Bronchial epithelial cell (primary cell): ENCODE results near the gene PHF19. TPM values are rescaled to one million over a fixed set of nuclear protein-coding genes. Genes with fewer than 3 reads are reported as not detected.

Source experiments
- DNase-seq: peaks from one replicate; pipeline ENCODE4 v3.0.0-alpha.2; 2010; ENCODE audit warnings: low read depth
- FAIRE-seq: peaks from 2 replicates; lab custom pipeline; 2011; peaks lifted over from hg19 to GRCh38; lab: Jason Lieb, UNC
- H3K27me3 ChIP-seq: 2 replicates; pipeline ENCODE4 v1.5.1; 2011; ENCODE audit warnings: low read length; ENCODE audit not compliant: control insufficient read depth, insufficient read depth
- H3K36me3 ChIP-seq: 2 replicates; pipeline ENCODE4 v1.5.1; 2011; ENCODE audit warnings: low read length; ENCODE audit not compliant: control insufficient read depth, insufficient read depth
- H3K4me3 ChIP-seq: 2 replicates; pipeline ENCODE4 v1.5.1; 2011; ENCODE audit warnings: mild to moderate bottlenecking, low read depth, low read length, control low read depth
- CTCF ChIP-seq: IDR thresholded peaks from 2 replicates; pipeline ENCODE4 v1.5.1; 2011; ENCODE audit warnings: mild to moderate bottlenecking, moderate library complexity, low read length, control low read depth, inconsistent platforms; ENCODE audit not compliant: insufficient read depth, severe bottlenecking
- total RNA-seq: library from RNA; depleted of rRNA; stranded (reverse); fragments of >200 nt; gene quantifications from 2 replicates; pipeline ENCODE4 v1.2.1, GENCODE V29; 2014

PHF19 gene
- total RNA-seq, 1 donor from 2014 or later = 7.6 TPM

- Histone ChIP-seq H3K36me3 (no peaks in the 10 kb centered on the region), H3K4me3 (no peak overlapping the region), H3K27me3 (no peaks in the 10 kb centered on the region)
- no peak for FAIRE-seq
- no peak for DNase-seq
- TF ChIP-seq CTCF = no peak
Observed at GRCh38 chr9:120885958-120886357, 9.0 kb upstream of the PHF19 start.

DNA sequence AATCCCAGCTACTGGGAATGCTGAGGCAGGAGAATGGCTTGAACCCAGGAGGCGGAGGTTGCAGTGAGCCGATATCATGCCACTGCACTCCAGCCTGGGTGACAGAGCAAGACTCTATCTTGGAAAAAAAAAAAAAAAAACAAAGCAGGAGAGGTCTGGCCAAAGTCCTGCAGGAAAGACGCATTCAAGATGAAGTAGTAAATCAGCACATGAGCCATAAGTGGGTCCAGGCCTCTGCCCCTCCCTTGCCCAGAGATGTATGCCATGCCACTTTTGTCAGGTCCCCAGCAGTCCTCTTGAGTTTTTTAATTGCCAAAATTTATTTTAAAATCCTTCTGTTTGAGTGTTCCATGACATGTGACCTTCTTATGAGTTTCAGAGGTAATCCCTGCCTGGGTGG, 8.5 kb upstream of the PHF19 start:
- Histone ChIP-seq H3K27me3 (no peaks in the 10 kb centered on the region), H3K4me3 (no peak overlapping the region), H3K36me3 (no peaks in the 10 kb centered on the region)
- no peak for FAIRE-seq
- no peak for DNase-seq
- TF ChIP-seq CTCF = no peak

GRCh38 chr9:120883608-120883996, 6.6 kb upstream of the PHF19 start:
- TF ChIP-seq CTCF = no peak
- FAIRE-seq (no peak), DNase-seq (no peak)
- no peaks in the 10 kb centered on the region for H3K27me3 ChIP-seq
- H3K36me3 ChIP-seq = no peaks in the 10 kb centered on the region
- H3K4me3 ChIP-seq = no peak overlapping the region

GRCh38 chr9:120882935-120883607, 6.1 kb upstream of the PHF19 start:
- no peaks in the 10 kb centered on the region for H3K27me3 ChIP-seq
- DNase-seq (no peak), FAIRE-seq (no peak)
- TF ChIP-seq CTCF = no peak
- H3K4me3 ChIP-seq = no peak overlapping the region
- H3K36me3 ChIP-seq = no peaks in the 10 kb centered on the region

- Histone ChIP-seq H3K27me3 (no peaks in the 10 kb centered on the region), H3K4me3 (no peak overlapping the region), H3K36me3 (no peaks in the 10 kb centered on the region)
- no peak for TF ChIP-seq CTCF
- FAIRE-seq = no peak
- no peak for DNase-seq
Observed at GRCh38 chr9:120879446-120879845, 2.5 kb upstream of the PHF19 start.
